Urinary bladder (tissue), 4 donors: ENCODE measurements around the gene ZFPM1. TPM values are rescaled to one million over a fixed set of nuclear protein-coding genes. Genes with fewer than 3 reads are reported as not detected.

Source experiments
- DNase-seq: peaks from one replicate; pipeline ENCODE4 v3.0.0-alpha.2; 2015; ENCODE audit errors: extremely low spot score
- H3K27ac ChIP-seq: one replicate; pipeline ENCODE4 v1.5.1; 2013; ENCODE audit warnings: low read depth, mild to moderate bottlenecking, moderate library complexity
- H3K36me3 ChIP-seq: one replicate; pipeline ENCODE4 v1.6.1; 2013; ENCODE audit warnings: mild to moderate bottlenecking, moderate library complexity; ENCODE audit not compliant: insufficient read depth
- H3K4me1 ChIP-seq: one replicate; pipeline ENCODE4 v1.6.1; 2013; ENCODE audit warnings: mild to moderate bottlenecking, moderate library complexity; ENCODE audit not compliant: insufficient read depth
- H3K4me3 ChIP-seq: one replicate; pipeline ENCODE4 v1.5.1; 2013; ENCODE audit warnings: low read depth, low read length
- WGBS: extraction: QIAGEN DNeasy Blood & Tissue Kit; methylation state at CpG from one replicate; pipeline ENCODE4 v1.1.7; 2013; 5-methylcytosine and 5-hydroxymethylcytosine counted together
- polyA plus RNA-seq: library from polyadenylated mRNA; stranded (reverse); fragments of 200-250 nt; gene quantifications from one replicate; pipeline ENCODE4 v1.2.3, GENCODE V29; 2013
- total RNA-seq: library from RNA; depleted of rRNA; stranded (reverse); fragments of >200 nt; gene quantifications from one replicate; pipeline ENCODE4 v1.2.3, GENCODE V29; 2014
- donor health status: healthy with polysubstance abuse.
- donor health status: healthy.

ZFPM1 gene
- total and polyA plus RNA-seq, 2 donors: 2.1 to 2.7 TPM

- H3K27ac ChIP-seq: no peak overlapping the region
- no peaks in the 10 kb centered on the region for H3K36me3 ChIP-seq
- DNase-seq: no peak
- H3K4me1 ChIP-seq: no peaks in the 10 kb centered on the region
- H3K4me3 ChIP-seq: no peak overlapping the region
- 95% methylated on average over 10 of the region's 10 CpGs for WGBS
Measured at GRCh38 chr16:88434353-88434690, 18.8 kb upstream of the ZFPM1 start.

- Histone ChIP-seq H3K4me1 (no peaks in the 10 kb centered on the region), H3K36me3 (no peaks in the 10 kb centered on the region), H3K4me3 (no peak overlapping the region), H3K27ac (no peak overlapping the region)
- 76% methylated on average over 18 of the region's 18 CpGs for WGBS
- no peak for DNase-seq
Measured at GRCh38 chr16:88434746-88435145, 18.3 kb upstream of the ZFPM1 start.

- Histone ChIP-seq H3K27ac (no peak overlapping the region), H3K4me3 (no peak overlapping the region), H3K36me3 (no peaks in the 10 kb centered on the region), H3K4me1 (no peaks in the 10 kb centered on the region)
- DNase-seq: no peak
- 88% methylated on average over 36 of the region's 36 CpGs for WGBS
Measured at GRCh38 chr16:88435437-88436355, 17.4 kb upstream of the ZFPM1 start.

GRCh38 chr16:88436796-88437195 is 16.3 kb upstream of the ZFPM1 start:
- Histone ChIP-seq H3K4me3 (no peak overlapping the region), H3K27ac (no peak overlapping the region), H3K36me3 (no peaks in the 10 kb centered on the region), H3K4me1 (no peaks in the 10 kb centered on the region)
- DNase-seq: no peak
- 93% methylated on average over 36 of the region's 36 CpGs for WGBS

- no peak for DNase-seq
- no peak overlapping the region for H3K4me3 ChIP-seq
- 50% methylated on average over 55 of the region's 55 CpGs for WGBS
- H3K36me3 ChIP-seq: no peaks in the 10 kb centered on the region
- H3K27ac ChIP-seq: no peak overlapping the region
- no peaks in the 10 kb centered on the region for H3K4me1 ChIP-seq
Measured at GRCh38 chr16:88437367-88437964, 15.6 kb upstream of the ZFPM1 start.

- Histone ChIP-seq H3K4me1 (no peaks in the 10 kb centered on the region), H3K36me3 (no peaks in the 10 kb centered on the region), H3K27ac (no peak overlapping the region), H3K4me3 (no peak overlapping the region)
- DNase-seq: no peak
- WGBS: 91% methylated on average over 32 of the region's 32 CpGs
Measured at GRCh38 chr16:88438084-88438870, 14.8 kb upstream of the ZFPM1 start.

GRCh38 chr16:88439016-88439415 is 14.1 kb upstream of the ZFPM1 start:
- Histone ChIP-seq H3K4me1 (no peaks in the 10 kb centered on the region), H3K36me3 (no peaks in the 10 kb centered on the region), H3K27ac (no peak overlapping the region), H3K4me3 (no peak overlapping the region)
- WGBS: 89% methylated on average over 17 of the region's 17 CpGs
- no peak for DNase-seq

GRCh38 chr16:88439706-88440105 is 13.4 kb upstream of the ZFPM1 start:
- no peak for DNase-seq
- H3K4me1 ChIP-seq: no peaks in the 10 kb centered on the region
- H3K27ac ChIP-seq: no peak overlapping the region
- WGBS: 89% methylated on average over 12 of the region's 12 CpGs
- no peaks in the 10 kb centered on the region for H3K36me3 ChIP-seq
- H3K4me3 ChIP-seq: no peak overlapping the region

GRCh38 chr16:88440111-88440510 is 13.0 kb upstream of the ZFPM1 start:
- Histone ChIP-seq H3K36me3 (no peaks in the 10 kb centered on the region), H3K4me1 (no peaks in the 10 kb centered on the region), H3K27ac (no peak overlapping the region), H3K4me3 (no peak overlapping the region)
- 83% methylated on average over 14 of the region's 14 CpGs for WGBS
- no peak for DNase-seq

GRCh38 chr16:88440686-88441405 is 12.2 kb upstream of the ZFPM1 start:
- WGBS: 74% methylated on average over 24 of the region's 24 CpGs
- DNase-seq: no peak
- Histone ChIP-seq H3K4me3 (no peak overlapping the region), H3K36me3 (no peaks in the 10 kb centered on the region), H3K27ac (no peak overlapping the region), H3K4me1 (no peaks in the 10 kb centered on the region)

GRCh38 chr16:88441460-88441859 is 11.6 kb upstream of the ZFPM1 start:
- Histone ChIP-seq H3K4me3 (no peak overlapping the region), H3K4me1 (no peaks in the 10 kb centered on the region), H3K27ac (no peak overlapping the region), H3K36me3 (no peaks in the 10 kb centered on the region)
- WGBS: 82% methylated on average over 14 of the region's 14 CpGs
- DNase-seq: no peak

GRCh38 chr16:88442383-88442726 is 10.7 kb upstream of the ZFPM1 start:
- H3K27ac ChIP-seq: no peak overlapping the region
- no peak overlapping the region for H3K4me3 ChIP-seq
- H3K36me3 ChIP-seq: no peaks in the 10 kb centered on the region
- WGBS: 67% methylated on average over 9 of the region's 9 CpGs
- DNase-seq: no peak
- H3K4me1 ChIP-seq: no peaks in the 10 kb centered on the region

- WGBS: 28% methylated on average over 40 of the region's 40 CpGs
- DNase-seq: no peak
- no peaks in the 10 kb centered on the region for H3K36me3 ChIP-seq
Measured at GRCh38 chr16:88442727-88443576, 10.1 kb upstream of the ZFPM1 start.

More at GRCh38 chr16:88442727-88443576, 10.1 kb upstream of the ZFPM1 start:
- H3K4me3 ChIP-seq: no peak overlapping the region
- H3K4me1 ChIP-seq: no peaks in the 10 kb centered on the region
- H3K27ac ChIP-seq: no peak overlapping the region
